Ascending aorta (tissue), 2 donors: Measurements from ENCODE around the gene ACBD6. TPM values are rescaled to one million over a fixed set of nuclear protein-coding genes. Genes with fewer than 3 reads are reported as not detected.
A peak's percentile ranks its signal among the peaks of the same experiment; 100 is the strongest.

Source experiments
- DNase-seq, 2 donors: peaks; one replicate each; pipeline ENCODE4 v3.0.0-alpha.2; 2019; ENCODE audit warnings: low spot score in 2 of 2
- H3K27ac ChIP-seq, 2 donors: fragments of 200-600 bp; sonication (generic); one replicate each; pipeline ENCODE4 v1.5.1; 2016 to 2017; ENCODE audit warnings: mild to moderate bottlenecking in 1 of 2
- H3K27me3 ChIP-seq: fragments of 200-600 bp; sonication (generic); one replicate; pipeline ENCODE4 v1.5.1; 2017
- H3K36me3 ChIP-seq, 2 donors: fragments of 200-600 bp; sonication (generic); one replicate each; pipeline ENCODE4 v1.5.1; 2016
- H3K4me1 ChIP-seq, 2 donors: fragments of 200-600 bp; sonication (generic); one replicate each; pipeline ENCODE4 v1.5.1; 2016 to 2017; ENCODE audit warnings: mild to moderate bottlenecking in 1 of 2
- H3K4me3 ChIP-seq, 2 donors: fragments of 200-600 bp; sonication (generic); one replicate each; pipeline ENCODE4 v1.5.1; 2016 to 2017; ENCODE audit warnings: mild to moderate bottlenecking in 1 of 2
- H3K9me3 ChIP-seq, 2 donors: fragments of 200-600 bp; sonication (generic); one replicate each; pipeline ENCODE4 v1.5.1; 2016
- intact Hi-C: fragments of 100-400 bp; cut with DNase I; formaldehyde crosslinking; loops from one replicate; pipeline ENCODE4 v1.15.1; 2023
- total RNA-seq: library from RNA; depleted of rRNA; stranded (reverse); fragments of >200 nt; gene quantifications from one replicate; pipeline ENCODE4 v1.1.0, GENCODE V29; 2016
- TF ChIP-seq, protein P1 (sequence below), 3 experiments: fragments of 200-600 bp in 2 of 3; fragments of 450-650 bp in 1 of 3; sonication (generic) in 2 of 3; IDR thresholded peaks; one replicate each; pipeline ENCODE4 v1.5.1; 2016 to 2019; ENCODE audit warnings: antibody characterized with exemption in 3 of 3, mild to moderate bottlenecking in 1 of 3, moderate library complexity in 1 of 3

ACBD6 gene
- total RNA-seq, 1 donor from 2014 or later: 67.7 TPM

DNA sequence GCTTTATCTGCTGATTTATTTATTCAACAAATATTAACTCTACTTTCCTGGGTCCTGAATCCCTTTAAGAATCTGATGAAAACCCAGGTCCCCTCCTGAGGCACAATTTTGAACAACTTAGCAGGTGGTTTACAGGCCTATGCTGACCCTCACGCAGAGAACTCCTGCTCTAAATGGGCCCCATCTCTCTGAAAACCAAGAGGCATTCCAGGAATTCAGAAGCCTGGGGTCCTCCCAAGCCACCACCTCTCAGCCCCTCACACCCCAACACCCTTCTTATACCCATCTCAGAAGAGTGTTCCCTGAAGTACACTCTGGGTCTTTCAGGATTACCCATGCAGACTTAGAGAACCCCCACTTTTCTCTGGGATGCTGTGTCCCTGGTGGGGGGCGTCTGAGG lies 237.8 kb downstream of the ACBD6 start:
- intact Hi-C loops: no loop called here
- H3K4me1 ChIP-seq: no peaks in the 10 kb centered on the region
- DNase-seq: peak in 1 of 2 donors; percentile 11
- no peaks in the 10 kb centered on the region for H3K36me3 ChIP-seq
- no peak overlapping the region for H3K27ac ChIP-seq
- TF ChIP-seq, protein P1, sequence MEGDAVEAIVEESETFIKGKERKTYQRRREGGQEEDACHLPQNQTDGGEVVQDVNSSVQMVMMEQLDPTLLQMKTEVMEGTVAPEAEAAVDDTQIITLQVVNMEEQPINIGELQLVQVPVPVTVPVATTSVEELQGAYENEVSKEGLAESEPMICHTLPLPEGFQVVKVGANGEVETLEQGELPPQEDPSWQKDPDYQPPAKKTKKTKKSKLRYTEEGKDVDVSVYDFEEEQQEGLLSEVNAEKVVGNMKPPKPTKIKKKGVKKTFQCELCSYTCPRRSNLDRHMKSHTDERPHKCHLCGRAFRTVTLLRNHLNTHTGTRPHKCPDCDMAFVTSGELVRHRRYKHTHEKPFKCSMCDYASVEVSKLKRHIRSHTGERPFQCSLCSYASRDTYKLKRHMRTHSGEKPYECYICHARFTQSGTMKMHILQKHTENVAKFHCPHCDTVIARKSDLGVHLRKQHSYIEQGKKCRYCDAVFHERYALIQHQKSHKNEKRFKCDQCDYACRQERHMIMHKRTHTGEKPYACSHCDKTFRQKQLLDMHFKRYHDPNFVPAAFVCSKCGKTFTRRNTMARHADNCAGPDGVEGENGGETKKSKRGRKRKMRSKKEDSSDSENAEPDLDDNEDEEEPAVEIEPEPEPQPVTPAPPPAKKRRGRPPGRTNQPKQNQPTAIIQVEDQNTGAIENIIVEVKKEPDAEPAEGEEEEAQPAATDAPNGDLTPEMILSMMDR (IDR thresholded peaks at IDR 0.05): no peak
- H3K27me3 ChIP-seq: no peaks in the 10 kb centered on the region
- H3K4me3 ChIP-seq: no peak overlapping the region
- H3K9me3 ChIP-seq: no peaks in the 10 kb centered on the region

GRCh38 chr1:180262628-180263488 lies 239.5 kb downstream of the ACBD6 start:
- intact Hi-C loops: no loop called here
- H3K9me3 ChIP-seq: no peaks in the 10 kb centered on the region
- H3K27ac ChIP-seq: no peak overlapping the region
- no peaks in the 10 kb centered on the region for H3K4me1 ChIP-seq
- TF ChIP-seq, protein P1 (IDR thresholded peaks at IDR 0.05): no peak
- no peak for DNase-seq
- H3K27me3 ChIP-seq: no peaks in the 10 kb centered on the region
- H3K36me3 ChIP-seq: no peaks in the 10 kb centered on the region
- no peak overlapping the region for H3K4me3 ChIP-seq

- intact Hi-C loops: no loop called here
- no peak for DNase-seq
- Histone ChIP-seq H3K36me3 (no peaks in the 10 kb centered on the region), H3K27me3 (no peaks in the 10 kb centered on the region), H3K4me3 (no peak overlapping the region), H3K9me3 (no peaks in the 10 kb centered on the region), H3K4me1 (no peaks in the 10 kb centered on the region), H3K27ac (no peak overlapping the region)
- TF ChIP-seq, protein P1 (IDR thresholded peaks at IDR 0.05): no peak
Measured at GRCh38 chr1:180261524-180262155, 240.7 kb downstream of the ACBD6 start.

GRCh38 chr1:180261030-180261429 lies 241.3 kb downstream of the ACBD6 start:
- Histone ChIP-seq H3K27ac (no peak overlapping the region), H3K4me3 (no peak overlapping the region), H3K4me1 (no peaks in the 10 kb centered on the region), H3K9me3 (no peaks in the 10 kb centered on the region), H3K27me3 (no peaks in the 10 kb centered on the region), H3K36me3 (no peaks in the 10 kb centered on the region)
- TF ChIP-seq, protein P1 (IDR thresholded peaks at IDR 0.05): no peak
- intact Hi-C loops: no loop called here
- DNase-seq: no peak

- Histone ChIP-seq H3K36me3 (no peaks in the 10 kb centered on the region), H3K27me3 (peaks cover under 1% of the 10 kb centered on the region), H3K9me3 (no peaks in the 10 kb centered on the region), H3K4me3 (no peak overlapping the region), H3K27ac (no peak overlapping the region), H3K4me1 (no peaks in the 10 kb centered on the region)
- no peak for DNase-seq
- TF ChIP-seq, protein P1 (IDR thresholded peaks at IDR 0.05): no peak
- intact Hi-C loops: no loop called here
Measured at GRCh38 chr1:180260541-180260940, 241.8 kb downstream of the ACBD6 start.
